Activated T-cell treated with anti-CD3 and anti-CD28 coated beads for 24 hours (primary cell): ENCODE data around the gene LDHB.
"Not testable (repeated sequence)": the region's sequence is repeated elsewhere in the genome, so short reads cannot be mapped to it uniquely, and the experiment has no call there.

Experiments
- DNase-seq: peaks from one replicate; pipeline ENCODE4 v3.0.0-alpha.2; 2020; ENCODE audit warnings: low read depth

The LDHB gene

GRCh38 chr12:21607701-21608100, 49.9 kb downstream of the LDHB start:
- DNase-seq: no peak

- no peak for DNase-seq
Observed at GRCh38 chr12:21606175-21606574, 51.5 kb downstream of the LDHB start.

- DNase-seq: no peak
Observed at GRCh38 chr12:21604245-21605101, 53.2 kb downstream of the LDHB start, which contains the start of gene GYS2. Gene GYS2 (minus strand): TSS chr12:21604847. CDS start chr12:21604592, 255 bp downstream.

- DNase-seq: no peak
Observed at GRCh38 chr12:21602774-21603173, 54.9 kb downstream of the LDHB start.

GRCh38 chr12:21600196-21600595, 57.4 kb downstream of the LDHB start:
- no peak for DNase-seq

GRCh38 chr12:21599143-21599999, 58.3 kb downstream of the LDHB start:
- no peak for DNase-seq

- no peak for DNase-seq
Observed at GRCh38 chr12:21598651-21599050, 59.0 kb downstream of the LDHB start.

GRCh38 chr12:21595356-21595755, 62.3 kb downstream of the LDHB start:
- DNase-seq: not testable (repeated sequence)

GRCh38 chr12:21585485-21585884, 72.2 kb downstream of the LDHB start:
- DNase-seq: no peak
